Inflammatory macrophage treated with lipopolysaccharide for 4 hours (primary cell): ENCODE results near the gene SMTNL1.

ENCODE experiments used
- DNase-seq: peaks from one replicate; pipeline ENCODE4 v3.0.0-alpha.2; 2020

Gene SMTNL1

DNA sequence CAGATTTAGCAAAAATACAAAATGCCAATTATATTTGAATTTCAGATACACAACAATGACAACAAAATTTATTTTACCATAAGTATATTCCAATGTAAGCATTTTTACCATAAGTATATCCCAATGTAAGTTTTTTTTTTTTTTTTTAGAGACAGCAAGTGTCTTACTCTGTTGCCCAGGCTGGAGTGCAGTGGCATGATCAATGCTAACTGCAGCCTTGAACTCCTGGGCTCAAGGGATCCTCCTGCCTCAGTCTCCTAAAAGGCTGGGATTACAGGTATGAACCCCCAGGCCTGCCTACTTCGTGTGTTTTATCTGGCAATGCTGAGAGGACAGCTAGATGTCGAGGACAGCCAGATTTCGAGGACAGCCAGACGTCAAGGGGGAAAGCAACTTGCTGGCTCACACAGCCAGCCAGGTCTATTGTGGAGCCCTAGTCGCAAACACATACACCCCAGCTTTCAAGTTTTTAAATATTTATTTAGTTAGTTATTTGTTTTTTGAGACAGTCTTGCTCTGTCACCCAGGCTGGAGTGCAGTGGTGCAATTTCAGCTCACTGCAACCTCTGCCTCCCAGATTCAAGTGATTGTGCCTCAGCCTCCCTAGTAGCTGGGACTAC lies 59.0 kb downstream of the SMTNL1 start:
- no peak for DNase-seq

DNA sequence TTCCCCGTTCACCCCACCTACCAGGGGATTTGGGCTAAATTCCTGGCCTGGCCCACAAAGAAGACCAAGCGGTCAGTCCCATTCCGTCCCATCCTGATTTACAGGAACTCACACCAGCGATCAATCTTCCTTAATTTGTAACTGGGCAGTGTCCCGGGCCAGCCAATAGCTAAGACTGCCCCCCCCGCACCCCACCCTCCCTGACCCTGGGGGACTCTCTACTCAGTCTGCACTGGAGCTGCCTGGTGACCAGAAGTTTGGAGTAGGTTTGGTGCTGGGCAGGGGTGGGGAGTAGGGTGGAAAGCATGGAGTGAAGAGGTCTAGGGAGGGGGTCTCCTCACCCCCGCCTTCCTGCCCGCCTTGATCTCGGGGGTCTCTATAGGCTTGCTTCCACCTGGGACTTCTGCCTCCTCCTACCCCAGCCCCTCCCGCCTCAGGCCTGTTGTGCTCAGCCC lies 60.1 kb downstream of the SMTNL1 start, which contains the start of gene SERPING1:
TSS of gene SERPING1 (plus strand) at position 225 of the 455 bp plus-strand sequence. CDS start 586 bp downstream, outside the sequence.
- no peak for DNase-seq

DNA sequence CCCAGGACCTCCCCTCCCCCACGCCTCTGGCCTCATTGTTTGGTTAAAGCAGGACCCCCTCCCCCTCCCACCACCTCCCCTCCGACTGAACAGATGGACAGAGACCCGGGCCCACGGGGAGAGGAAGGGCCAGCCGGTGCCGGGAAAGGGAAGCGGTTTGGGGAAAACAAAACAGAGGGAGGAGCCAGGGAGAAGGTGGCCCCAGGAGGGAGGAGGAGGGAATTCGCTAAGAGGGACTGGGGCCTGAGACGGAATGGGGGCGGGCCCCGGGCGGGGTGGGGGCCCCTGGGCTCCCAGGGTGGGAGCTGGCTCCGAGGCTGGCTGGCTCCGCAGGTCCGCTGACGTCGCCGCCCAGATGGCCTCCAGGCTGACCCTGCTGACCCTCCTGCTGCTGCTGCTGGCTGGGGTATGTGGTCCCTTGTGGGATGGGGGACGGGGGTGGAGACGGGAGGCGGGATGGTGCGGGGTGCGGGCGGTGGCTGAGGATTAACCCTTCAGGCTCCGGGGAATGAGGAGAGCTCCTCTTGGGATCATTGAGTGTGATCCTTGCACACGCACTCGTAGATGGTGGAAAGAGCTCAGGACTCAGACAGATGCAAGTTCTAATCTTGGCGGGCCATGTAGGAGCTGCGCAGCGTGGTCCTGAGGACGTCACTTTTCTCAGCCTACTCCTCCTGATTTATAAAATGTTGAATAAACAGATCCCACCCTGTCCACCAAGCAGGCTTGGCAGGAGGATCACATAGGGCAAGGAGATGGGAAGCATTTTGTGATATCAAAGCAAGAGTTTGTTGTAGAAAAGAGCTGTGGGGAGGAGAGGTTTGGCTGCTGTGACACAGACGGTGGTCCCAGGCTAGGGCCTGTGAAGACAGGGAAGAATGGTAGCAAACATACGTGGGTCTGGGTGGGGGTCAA lies 60.8 kb downstream of the SMTNL1 start:
- DNase-seq: peak; percentile 47

DNA sequence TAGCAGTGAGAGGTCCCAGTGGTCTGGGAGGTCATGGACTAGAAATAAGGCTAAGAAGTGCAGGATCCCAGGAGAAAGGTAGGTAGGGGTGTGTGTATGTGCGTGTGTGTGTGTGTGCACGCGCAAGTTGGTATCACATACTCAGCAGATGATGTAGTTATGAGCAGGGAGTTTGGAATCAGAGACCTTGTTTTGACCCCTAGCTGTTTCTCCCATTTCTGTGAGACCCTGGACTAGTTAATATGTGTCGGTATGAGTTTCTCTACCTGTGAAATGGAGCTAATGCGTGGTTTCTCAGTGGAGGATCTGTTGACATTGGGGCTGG lies 61.4 kb downstream of the SMTNL1 start:
- no peak for DNase-seq

DNA sequence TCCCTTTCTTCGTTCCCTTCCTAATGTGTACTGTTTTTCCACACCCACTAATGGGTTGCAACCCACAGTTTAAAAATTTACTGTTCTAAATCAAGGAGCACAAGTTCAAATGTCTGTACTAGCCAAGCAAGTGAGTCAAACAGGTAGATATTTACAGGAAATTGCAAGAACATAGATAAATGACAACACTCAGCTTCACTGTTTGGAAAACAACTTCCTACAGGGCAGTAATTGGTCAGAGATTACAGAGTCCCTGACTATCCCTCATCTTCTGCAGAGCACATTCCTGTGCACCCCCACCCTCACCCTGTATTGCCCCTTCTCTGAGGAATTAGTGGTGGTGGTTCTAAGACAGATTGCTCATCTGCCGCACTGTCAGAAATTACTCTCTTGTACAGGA lies 62.0 kb downstream of the SMTNL1 start:
- no peak for DNase-seq
